Neural cell (in vitro differentiated cells): Measurements from ENCODE around the gene STX8. TPM values are rescaled to one million over a fixed set of nuclear protein-coding genes. Genes with fewer than 3 reads are reported as not detected.

ENCODE experiments used
- H2AFZ ChIP-seq: fragments of 200-600, 300-800 bp; sonication (generic), shearing (Covaris generic); 2 replicates; pipeline ENCODE4 v1.6.0; 2014; ENCODE audit warnings: low read depth, mild to moderate bottlenecking, antibody characterized with exemption, low read length, moderate library complexity
- H3F3A ChIP-seq: fragments of 200-600 bp; shearing (Covaris generic); 2 replicates; pipeline ENCODE4 v1.6.1; 2016; ENCODE audit warnings: mild to moderate bottlenecking, moderate library complexity, mixed read lengths, antibody characterized with exemption, low read length; ENCODE audit not compliant: insufficient read depth, poor library complexity, severe bottlenecking
- H3K27ac ChIP-seq: fragments of 200-600, 300-800 bp; sonication (generic), shearing (Covaris generic); 2 replicates; pipeline ENCODE4 v1.5.1; 2014; ENCODE audit warnings: mild to moderate bottlenecking, low read length, moderate library complexity
- H3K27me3 ChIP-seq: fragments of 300-800, 200-600 bp; sonication (generic), shearing (Covaris generic); 2 replicates; pipeline ENCODE4 v1.6.0; 2014; ENCODE audit warnings: mild to moderate bottlenecking, low read depth, low read length, moderate library complexity; ENCODE audit not compliant: insufficient read depth
- H3K36me3 ChIP-seq: fragments of 300-800, 200-600 bp; sonication (generic), shearing (Covaris generic); 2 replicates; pipeline ENCODE4 v1.5.1; 2014; ENCODE audit warnings: mild to moderate bottlenecking, antibody characterized with exemption, low read length, moderate library complexity; ENCODE audit not compliant: insufficient read depth
- H3K4me2 ChIP-seq: fragments of 300-800, 200-600 bp; sonication (generic), shearing (Covaris generic); 2 replicates; pipeline ENCODE4 v1.6.0; 2014; ENCODE audit warnings: mild to moderate bottlenecking, low read length
- H3K4me3 ChIP-seq: fragments of 300-800, 200-600 bp; sonication (generic), shearing (Covaris generic); 2 replicates; pipeline ENCODE4 v1.5.1; 2014; ENCODE audit warnings: mild to moderate bottlenecking, low read length, moderate library complexity
- H3K79me2 ChIP-seq: fragments of 200-600 bp; shearing (Covaris generic); replicated peaks from 2 replicates; pipeline ENCODE4 v1.6.0; 2014; ENCODE audit warnings: mild to moderate bottlenecking, low read length, moderate library complexity; ENCODE audit not compliant: insufficient read depth
- H3K9ac ChIP-seq: fragments of 300-800, 200-600 bp; sonication (generic), shearing (Covaris generic); 2 replicates; pipeline ENCODE4 v1.6.1; 2016; ENCODE audit warnings: mild to moderate bottlenecking, low read length, mixed read lengths
- H3K9me2 ChIP-seq: fragments of 200-600 bp; shearing (Covaris generic); 2 replicates; pipeline ENCODE4 v1.6.1; 2016; ENCODE audit warnings: mild to moderate bottlenecking, low read length, mixed read lengths; ENCODE audit not compliant: insufficient read depth
- H3K9me3 ChIP-seq: fragments of 200-600, 300-800 bp; sonication (generic), shearing (Covaris generic); 2 replicates; pipeline ENCODE4 v1.6.1; 2016; ENCODE audit warnings: mild to moderate bottlenecking, mixed run types, low read length, moderate library complexity, mixed read lengths
- H4K20me1 ChIP-seq: fragments of 200-600 bp; shearing (Covaris generic); 2 replicates; pipeline ENCODE4 v1.6.1; 2016; ENCODE audit warnings: mild to moderate bottlenecking, mixed run types; ENCODE audit not compliant: insufficient read depth
- EP300 ChIP-seq: fragments of 450-650 bp; conservative IDR thresholded peaks from 2 replicates; pipeline ENCODE4 v1.6.1; 2014; ENCODE audit warnings: antibody characterized with exemption, mild to moderate bottlenecking, moderate library complexity; ENCODE audit not compliant: poor library complexity, severe bottlenecking
- EZH2 ChIP-seq: fragments of 200-600, 300-800 bp; shearing (Covaris generic), sonication (generic); IDR thresholded peaks from 2 replicates; pipeline ENCODE4 v1.6.1; 2014; ENCODE audit warnings: antibody characterized with exemption, low read length, borderline replicate concordance, mild to moderate bottlenecking; ENCODE audit not compliant: insufficient read depth, poor library complexity, severe bottlenecking
- MXI1 ChIP-seq: fragments of 450-650 bp; conservative IDR thresholded peaks from 2 replicates; pipeline ENCODE4 v1.6.1; 2014; ENCODE audit warnings: antibody characterized with exemption, mild to moderate bottlenecking; ENCODE audit not compliant: poor library complexity, severe bottlenecking
- POLR2AphosphoS5 ChIP-seq: IDR thresholded peaks from 2 replicates; pipeline ENCODE4 v1.6.1; 2012
- RAD21 ChIP-seq: fragments of 450-650 bp; conservative IDR thresholded peaks from 2 replicates; pipeline ENCODE4 v1.6.1; 2014; ENCODE audit warnings: antibody characterized with exemption, mild to moderate bottlenecking, moderate library complexity
- REST ChIP-seq: IDR thresholded peaks from 2 replicates; pipeline ENCODE4 v1.6.1; 2012; ENCODE audit warnings: borderline replicate concordance
- SMC3 ChIP-seq: fragments of 450-650 bp; conservative IDR thresholded peaks from 2 replicates; pipeline ENCODE4 v1.6.1; 2014; ENCODE audit warnings: antibody characterized with exemption, mild to moderate bottlenecking, moderate library complexity; ENCODE audit not compliant: poor library complexity
- TAF1 ChIP-seq: IDR thresholded peaks from 2 replicates; pipeline ENCODE4 v1.6.1; 2012; ENCODE audit warnings: low read depth
- polyA plus RNA-seq: library from polyadenylated mRNA; depleted of rRNA; stranded (reverse); fragments of >200 nt; gene quantifications from 2 replicates; pipeline ENCODE4 v1.2.3, GENCODE V29; 2014
- TF ChIP-seq, protein P1 (sequence below): fragments of 450-650 bp; IDR thresholded peaks from 2 replicates; pipeline ENCODE4 v1.5.1; 2014; ENCODE audit warnings: antibody characterized with exemption, mild to moderate bottlenecking, moderate library complexity; ENCODE audit not compliant: poor library complexity, severe bottlenecking

STX8 gene
- polyA plus RNA-seq, 1 donor from 2014 or later, result 100 TPM

GRCh38 chr17:9307313-9307998 lies 268.2 kb downstream of the STX8 start:
- Histone ChIP-seq H3K36me3 (no peaks in the 10 kb centered on the region), H3K9me2 (no peaks in the 10 kb centered on the region), H4K20me1 (no peaks in the 10 kb centered on the region), H3K9me3 (no peaks in the 10 kb centered on the region), H3K4me3 (no peak overlapping the region), H3K27ac (no peak overlapping the region), H3K9ac (no peak overlapping the region), H3K79me2 (no peaks in the 10 kb centered on the region), H3K27me3 (no peaks in the 10 kb centered on the region), H3K4me2 (no peak overlapping the region), H3F3A (no peaks in the 10 kb centered on the region), H2AFZ (no peak overlapping the region)
- TF ChIP-seq EZH2, result no peak
- no peak for TF ChIP-seq RAD21
- TF ChIP-seq EP300, result no peak
- TF ChIP-seq, protein P1, sequence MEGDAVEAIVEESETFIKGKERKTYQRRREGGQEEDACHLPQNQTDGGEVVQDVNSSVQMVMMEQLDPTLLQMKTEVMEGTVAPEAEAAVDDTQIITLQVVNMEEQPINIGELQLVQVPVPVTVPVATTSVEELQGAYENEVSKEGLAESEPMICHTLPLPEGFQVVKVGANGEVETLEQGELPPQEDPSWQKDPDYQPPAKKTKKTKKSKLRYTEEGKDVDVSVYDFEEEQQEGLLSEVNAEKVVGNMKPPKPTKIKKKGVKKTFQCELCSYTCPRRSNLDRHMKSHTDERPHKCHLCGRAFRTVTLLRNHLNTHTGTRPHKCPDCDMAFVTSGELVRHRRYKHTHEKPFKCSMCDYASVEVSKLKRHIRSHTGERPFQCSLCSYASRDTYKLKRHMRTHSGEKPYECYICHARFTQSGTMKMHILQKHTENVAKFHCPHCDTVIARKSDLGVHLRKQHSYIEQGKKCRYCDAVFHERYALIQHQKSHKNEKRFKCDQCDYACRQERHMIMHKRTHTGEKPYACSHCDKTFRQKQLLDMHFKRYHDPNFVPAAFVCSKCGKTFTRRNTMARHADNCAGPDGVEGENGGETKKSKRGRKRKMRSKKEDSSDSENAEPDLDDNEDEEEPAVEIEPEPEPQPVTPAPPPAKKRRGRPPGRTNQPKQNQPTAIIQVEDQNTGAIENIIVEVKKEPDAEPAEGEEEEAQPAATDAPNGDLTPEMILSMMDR, result no peak
- TF ChIP-seq MXI1, result no peak
- TF ChIP-seq POLR2AphosphoS5, result no peak
- no peak for TF ChIP-seq SMC3
- no peak for TF ChIP-seq REST

- Histone ChIP-seq H3K4me2 (no peak overlapping the region), H3K36me3 (no peaks in the 10 kb centered on the region), H3K9ac (no peak overlapping the region), H3F3A (no peaks in the 10 kb centered on the region), H3K9me3 (no peaks in the 10 kb centered on the region), H2AFZ (no peak overlapping the region), H4K20me1 (no peaks in the 10 kb centered on the region), H3K9me2 (no peaks in the 10 kb centered on the region), H3K79me2 (no peaks in the 10 kb centered on the region), H3K27ac (no peak overlapping the region), H3K27me3 (no peaks in the 10 kb centered on the region), H3K4me3 (no peak overlapping the region)
- TF ChIP-seq RAD21 (no peak), POLR2AphosphoS5 (no peak)
These were observed 269.5 kb downstream of the STX8 start for GRCh38 chr17:9306086-9306485.

GRCh38 chr17:9299695-9300094 lies 275.9 kb downstream of the STX8 start:
- H2AFZ ChIP-seq, result no peak overlapping the region
- TF ChIP-seq, protein P1, result no peak
- TF ChIP-seq SMC3 (no peak), EZH2 (no peak), RAD21 (no peak), MXI1 (no peak), REST (no peak), EP300 (no peak), POLR2AphosphoS5 (no peak), TAF1 (no peak)
- no peak overlapping the region for H3K4me2 ChIP-seq
- H3F3A ChIP-seq, result no peaks in the 10 kb centered on the region
- no peaks in the 10 kb centered on the region for H4K20me1 ChIP-seq
- no peaks in the 10 kb centered on the region for H3K9me3 ChIP-seq
- H3K36me3 ChIP-seq, result no peaks in the 10 kb centered on the region
- H3K27ac ChIP-seq, result no peak overlapping the region
- H3K9ac ChIP-seq, result no peak overlapping the region
- H3K9me2 ChIP-seq, result no peaks in the 10 kb centered on the region
- H3K4me3 ChIP-seq, result no peak overlapping the region
- H3K27me3 ChIP-seq, result no peaks in the 10 kb centered on the region
- no peaks in the 10 kb centered on the region for H3K79me2 ChIP-seq
